ENCODE measurements around the gene CRYBB3.
A peak's percentile ranks its signal among the peaks of the same experiment; 100 is the strongest.
"Not testable (repeated sequence)": the region's sequence is repeated elsewhere in the genome, so short reads cannot be mapped to it uniquely, and the experiment has no call there.

The CRYBB3 gene

DNA sequence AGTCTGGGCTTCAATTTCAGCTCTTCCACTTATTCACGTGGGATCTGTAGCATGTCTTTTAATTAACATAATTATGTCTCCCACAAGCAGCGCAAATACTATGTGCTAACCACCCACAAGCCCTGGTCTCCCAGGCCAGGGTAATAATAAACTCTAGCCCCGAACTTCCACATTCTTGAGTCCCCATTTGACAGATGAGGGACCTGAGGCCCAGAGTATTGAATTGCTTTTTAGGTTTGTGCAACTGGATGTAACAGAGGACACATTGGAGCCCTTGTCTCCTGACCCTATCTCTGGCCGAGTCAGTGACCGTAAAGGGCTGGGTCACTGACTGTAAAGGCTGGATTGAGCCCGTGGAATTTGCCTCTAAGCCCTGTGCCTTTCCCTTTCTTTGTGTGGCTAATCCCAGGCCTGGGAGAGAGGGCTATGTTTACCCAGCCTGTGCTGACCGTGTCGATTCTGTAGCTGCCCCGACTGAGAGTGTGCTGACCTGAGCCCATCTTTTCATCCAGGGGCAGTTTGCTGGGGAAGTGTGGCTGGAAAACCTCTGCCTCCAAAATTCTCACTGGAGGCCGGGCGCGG, 23.7 kb downstream of the CRYBB3 start:
- DNase-seq (ENCODE audit: low read depth, low spot score), result no peak
- TF ChIP-seq, protein P1, sequence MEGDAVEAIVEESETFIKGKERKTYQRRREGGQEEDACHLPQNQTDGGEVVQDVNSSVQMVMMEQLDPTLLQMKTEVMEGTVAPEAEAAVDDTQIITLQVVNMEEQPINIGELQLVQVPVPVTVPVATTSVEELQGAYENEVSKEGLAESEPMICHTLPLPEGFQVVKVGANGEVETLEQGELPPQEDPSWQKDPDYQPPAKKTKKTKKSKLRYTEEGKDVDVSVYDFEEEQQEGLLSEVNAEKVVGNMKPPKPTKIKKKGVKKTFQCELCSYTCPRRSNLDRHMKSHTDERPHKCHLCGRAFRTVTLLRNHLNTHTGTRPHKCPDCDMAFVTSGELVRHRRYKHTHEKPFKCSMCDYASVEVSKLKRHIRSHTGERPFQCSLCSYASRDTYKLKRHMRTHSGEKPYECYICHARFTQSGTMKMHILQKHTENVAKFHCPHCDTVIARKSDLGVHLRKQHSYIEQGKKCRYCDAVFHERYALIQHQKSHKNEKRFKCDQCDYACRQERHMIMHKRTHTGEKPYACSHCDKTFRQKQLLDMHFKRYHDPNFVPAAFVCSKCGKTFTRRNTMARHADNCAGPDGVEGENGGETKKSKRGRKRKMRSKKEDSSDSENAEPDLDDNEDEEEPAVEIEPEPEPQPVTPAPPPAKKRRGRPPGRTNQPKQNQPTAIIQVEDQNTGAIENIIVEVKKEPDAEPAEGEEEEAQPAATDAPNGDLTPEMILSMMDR (IDR thresholded peaks at IDR 0.05; ENCODE audit: low read depth, low read length), result no peak
- in situ Hi-C loops (cut with HindIII; ENCODE audit: low sequenced_read_pairs), result no loop called here
- no peak overlapping the region for H3K4me3 ChIP-seq (ENCODE audit: low read depth, low read length)

DNA sequence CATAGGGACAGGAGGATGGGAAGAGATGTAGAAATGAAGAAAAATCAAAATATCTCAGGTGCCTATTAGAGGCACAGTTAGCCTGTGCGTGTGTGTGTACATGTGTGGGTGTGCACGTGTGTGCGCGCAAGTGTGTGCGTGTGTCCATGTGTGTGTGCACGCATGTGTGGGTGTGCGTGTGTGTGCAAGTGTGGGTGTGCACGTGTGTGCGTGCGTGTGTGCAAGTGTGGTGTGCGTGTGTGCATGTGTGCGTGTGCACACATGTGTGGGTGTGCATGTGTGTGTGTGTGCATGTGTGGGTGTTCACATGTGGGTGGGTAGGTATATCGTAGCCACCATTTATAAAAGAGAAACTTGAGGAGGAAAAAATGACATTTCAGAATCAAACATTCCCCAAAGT, 29.2 kb downstream of the CRYBB3 start:
- TF ChIP-seq, protein P1 (IDR thresholded peaks at IDR 0.05; ENCODE audit: low read depth, low read length), result no peak
- no peak overlapping the region for H3K4me3 ChIP-seq (ENCODE audit: low read depth, low read length)
- no peak for DNase-seq (ENCODE audit: low read depth, low spot score)
- in situ Hi-C loops (cut with HindIII; ENCODE audit: low sequenced_read_pairs), result no loop called here

DNA sequence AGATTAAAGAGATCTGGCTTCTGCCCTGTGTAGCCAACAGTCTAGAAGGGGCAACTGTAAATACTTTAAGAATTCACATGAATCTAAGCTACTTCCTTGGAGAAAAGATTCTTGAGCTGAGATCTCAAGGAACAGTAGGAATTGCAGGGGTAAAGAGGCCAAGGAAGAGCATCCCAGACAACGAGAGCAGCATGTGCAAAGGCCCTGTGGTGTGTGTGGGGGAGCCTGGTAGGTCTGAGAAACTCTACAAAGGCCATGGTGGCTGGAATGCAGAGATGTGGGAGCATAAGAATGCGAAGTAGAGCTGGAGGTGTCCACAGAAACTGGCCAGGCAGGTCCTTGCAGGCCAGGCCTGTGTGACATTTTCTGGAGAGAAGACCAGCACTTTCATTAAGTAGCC, 31.1 kb downstream of the CRYBB3 start:
- DNase-seq (ENCODE audit: low read depth, low spot score); H3K4me3 ChIP-seq (ENCODE audit: low read depth, low read length); in situ Hi-C loops (cut with HindIII; ENCODE audit: low sequenced_read_pairs): not testable (repeated sequence)

DNA sequence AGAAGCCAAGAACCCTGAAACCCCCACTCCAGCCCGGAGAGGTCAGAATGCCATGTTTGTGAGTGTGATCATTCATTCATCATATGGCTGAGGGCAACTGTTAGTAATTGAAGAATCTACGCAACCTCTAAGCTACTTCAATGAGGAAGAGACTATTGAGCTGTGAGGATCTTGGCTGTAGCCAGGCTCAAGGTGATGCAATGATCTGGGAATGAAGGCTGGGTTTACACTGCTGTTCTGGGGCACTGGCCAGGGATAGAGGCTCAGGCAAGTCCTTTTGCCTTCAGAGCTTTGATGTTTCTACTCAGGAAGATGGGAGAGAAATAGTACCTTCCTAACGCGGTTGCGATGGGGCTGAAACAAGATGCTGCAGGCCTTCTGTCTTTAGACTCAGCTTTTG, 32.6 kb downstream of the CRYBB3 start:
- no peak overlapping the region for H3K4me3 ChIP-seq (ENCODE audit: low read depth, low read length)
- in situ Hi-C loops (cut with HindIII; ENCODE audit: low sequenced_read_pairs), result no loop called here
- no peak for DNase-seq (ENCODE audit: low read depth, low spot score)
- TF ChIP-seq, protein P1 (IDR thresholded peaks at IDR 0.05; ENCODE audit: low read depth, low read length), result no peak

DNA sequence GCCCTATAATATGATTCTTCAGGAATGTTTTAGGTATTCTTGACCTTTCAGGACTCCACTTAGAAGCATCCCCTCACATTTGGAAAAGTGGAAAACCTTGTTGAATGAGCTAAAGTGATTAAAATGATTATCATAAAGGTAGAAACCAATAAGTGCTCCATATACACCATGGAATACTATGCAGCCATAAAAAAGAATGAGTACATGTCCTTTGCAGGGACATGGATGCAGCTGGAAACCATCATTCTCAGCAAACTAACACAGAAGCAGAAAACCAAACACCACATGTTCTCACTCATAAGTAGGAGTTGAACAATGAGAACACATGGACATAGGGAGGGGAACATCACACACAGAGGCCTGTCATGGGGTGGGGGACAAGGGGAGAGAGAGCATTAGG, 34.0 kb downstream of the CRYBB3 start:
- in situ Hi-C loops (cut with HindIII; ENCODE audit: low sequenced_read_pairs); DNase-seq (ENCODE audit: low read depth, low spot score); H3K4me3 ChIP-seq (ENCODE audit: low read depth, low read length): not testable (repeated sequence)

DNA sequence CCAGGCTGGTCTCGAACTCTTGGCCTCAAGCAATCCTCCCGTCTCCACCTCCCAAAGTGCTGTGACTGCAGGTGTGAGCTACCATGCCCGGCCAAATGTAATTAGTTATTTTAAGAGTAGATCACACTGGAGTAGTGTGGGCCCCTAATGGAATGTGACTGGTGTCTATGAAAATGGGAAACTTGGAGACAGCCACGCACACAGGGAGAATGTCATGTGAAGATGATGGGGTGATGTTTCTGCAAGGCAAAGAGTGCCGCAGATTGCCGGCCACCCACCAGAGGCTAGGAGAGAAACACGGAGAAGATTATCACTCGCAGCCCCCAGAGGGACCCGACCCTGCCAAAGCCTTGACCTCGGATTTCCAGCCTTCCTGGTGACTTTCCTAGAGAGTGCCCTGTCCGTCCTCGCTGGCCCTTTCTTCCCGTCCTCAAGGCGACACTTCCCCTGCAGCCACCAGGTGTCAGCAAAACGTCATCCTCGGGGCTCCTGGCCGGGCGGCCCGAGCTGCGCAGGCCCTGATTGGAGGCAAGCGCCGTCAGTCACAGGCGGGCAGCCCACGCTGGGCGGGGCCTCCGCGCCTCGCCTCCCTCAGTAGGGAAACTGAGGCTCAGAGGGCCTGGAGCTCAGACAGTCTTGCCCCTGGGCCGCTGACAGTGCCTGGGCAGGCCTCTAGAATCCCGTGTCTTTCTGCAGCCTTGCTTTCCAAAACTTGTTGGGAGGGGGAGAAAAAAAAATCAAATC, 36.1 kb downstream of the CRYBB3 start:
- H3K4me3 ChIP-seq (ENCODE audit: low read depth, low read length), result no peak overlapping the region
- in situ Hi-C loops (cut with HindIII; ENCODE audit: low sequenced_read_pairs), result no loop called here
- DNase-seq (ENCODE audit: low read depth, low spot score), result peak; percentile 67
- TF ChIP-seq, protein P1 (IDR thresholded peaks at IDR 0.05; ENCODE audit: low read depth, low read length), result peak; percentile 68

DNA sequence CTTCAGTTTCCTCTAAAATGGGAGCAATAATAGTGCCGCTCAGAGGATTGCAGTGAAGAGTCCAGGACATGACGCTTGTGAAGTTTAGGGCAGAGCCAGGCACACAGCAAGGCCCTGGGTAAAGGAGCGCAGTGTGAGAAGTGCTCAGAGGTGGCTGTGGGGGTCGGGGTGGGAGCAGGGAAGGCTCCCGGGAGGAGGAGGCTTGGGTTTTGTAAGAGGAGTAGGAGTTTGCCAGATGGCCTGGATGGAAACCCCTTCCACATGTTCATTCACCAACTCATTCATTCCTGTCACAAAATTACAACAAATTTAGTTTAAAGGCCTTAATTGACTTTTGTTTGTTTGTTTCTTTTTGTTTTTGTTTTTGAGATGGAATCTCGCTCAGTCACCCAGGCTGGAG, 36.8 kb downstream of the CRYBB3 start:
- TF ChIP-seq, protein P1 (IDR thresholded peaks at IDR 0.05; ENCODE audit: low read depth, low read length), result no peak
- H3K4me3 ChIP-seq (ENCODE audit: low read depth, low read length), result no peak overlapping the region
- no peak for DNase-seq (ENCODE audit: low read depth, low spot score)
- in situ Hi-C loops (cut with HindIII; ENCODE audit: low sequenced_read_pairs), result no loop called here

All from astrocyte of the spinal cord (primary cell).